GM23248 (cell line): ENCODE measurements around the gene ZNF646. TPM values are rescaled to one million over a fixed set of nuclear protein-coding genes. Genes with fewer than 3 reads are reported as not detected.

Source experiments
- DNase-seq: peaks from one replicate; pipeline ENCODE4 v3.0.0-alpha.2; 2015
- H2AFZ ChIP-seq: fragments of 200-600 bp; sonication (generic); 2 replicates; pipeline ENCODE4 v1.6.1; 2016; ENCODE audit warnings: antibody characterized with exemption
- H3F3A ChIP-seq: fragments of 200-600 bp; sonication (generic); 2 replicates; pipeline ENCODE4 v1.6.1; 2016; ENCODE audit warnings: mild to moderate bottlenecking, antibody characterized with exemption, mixed run types; ENCODE audit not compliant: insufficient read depth
- H3K27ac ChIP-seq: fragments of 200-600 bp; sonication (generic); 2 replicates; pipeline ENCODE4 v1.5.1; 2016; ENCODE audit warnings: mild to moderate bottlenecking
- H3K27me3 ChIP-seq: fragments of 200-600 bp; sonication (generic); replicated peaks from 2 replicates; pipeline ENCODE4 v1.6.1; 2016; ENCODE audit warnings: mild to moderate bottlenecking; ENCODE audit not compliant: insufficient read depth
- H3K36me3 ChIP-seq: fragments of 200-600 bp; sonication (generic); 2 replicates; pipeline ENCODE4 v1.6.1; 2016; ENCODE audit warnings: low read depth, mild to moderate bottlenecking
- H3K4me1 ChIP-seq: fragments of 200-600 bp; sonication (generic); 2 replicates; pipeline ENCODE4 v1.6.1; 2016; ENCODE audit warnings: mild to moderate bottlenecking; ENCODE audit not compliant: insufficient read depth
- H3K4me2 ChIP-seq: fragments of 200-600 bp; sonication (generic); one replicate; pipeline ENCODE4 v1.6.1; 2016; ENCODE audit warnings: mild to moderate bottlenecking; ENCODE audit not compliant: unreplicated experiment
- H3K4me3 ChIP-seq: fragments of 200-600 bp; sonication (generic); 2 replicates; pipeline ENCODE4 v1.5.1; 2016; ENCODE audit warnings: mild to moderate bottlenecking
- H3K79me2 ChIP-seq: fragments of 200-600 bp; sonication (generic); 2 replicates; pipeline ENCODE4 v1.6.1; 2016; ENCODE audit warnings: mild to moderate bottlenecking; ENCODE audit not compliant: insufficient read depth
- H3K9ac ChIP-seq: fragments of 200-600 bp; sonication (generic); 2 replicates; pipeline ENCODE4 v1.6.1; 2016; ENCODE audit warnings: mild to moderate bottlenecking
- H3K9me2 ChIP-seq: fragments of 200-600 bp; sonication (generic); 2 replicates; pipeline ENCODE4 v1.6.1; 2016; ENCODE audit warnings: mixed run types, mild to moderate bottlenecking, moderate library complexity; ENCODE audit not compliant: insufficient read depth
- H3K9me3 ChIP-seq: fragments of 200-600 bp; sonication (generic); one replicate; pipeline ENCODE4 v1.6.1; 2017; ENCODE audit warnings: low read depth
- H4K20me1 ChIP-seq: fragments of 200-600 bp; sonication (generic); 2 replicates; pipeline ENCODE4 v1.6.0; 2016; ENCODE audit not compliant: insufficient read depth
- EZH2 ChIP-seq: fragments of 200-600 bp; sonication (generic); IDR thresholded peaks from 2 replicates; pipeline ENCODE4 v1.6.1; 2018; ENCODE audit warnings: antibody characterized with exemption, mild to moderate bottlenecking; ENCODE audit not compliant: insufficient read depth, poor library complexity, severe bottlenecking
- EZH2phosphoT487 ChIP-seq: fragments of 200-600 bp; sonication (generic); IDR thresholded peaks from 2 replicates; pipeline ENCODE4 v1.6.1; 2018; ENCODE audit warnings: antibody characterized with exemption, moderate library complexity, mild to moderate bottlenecking, low read depth; ENCODE audit not compliant: insufficient read depth
- WGBS, 2 experiments: methylation state at CpG; one replicate each; pipeline ENCODE4 v1.1.6; 2015 to 2017; ENCODE audit warnings: low lambda C conversion rate in 2 of 2, low coverage in 1 of 2; ENCODE audit errors: missing lambda C conversion rate in 2 of 2; 5-methylcytosine and 5-hydroxymethylcytosine counted together
- in situ Hi-C: fragments of 300-500 bp; cut with MboI; formaldehyde crosslinking; loops from 2 replicates; pipeline ENCODE4 v1.15.0; 2020
- polyA plus RNA-seq: library from polyadenylated mRNA; unstranded; fragments of >200 nt; fragmentation: Nextera tagmentation; extraction: Ambion mirVana; gene quantifications from 2 replicates; pipeline ENCODE4 v1.2.1, GENCODE V29; 2016
- total RNA-seq: library from RNA; depleted of rRNA; stranded (reverse); fragments of >200 nt; shearing (Covaris generic); gene quantifications from 2 replicates; pipeline ENCODE4 v1.2.3, GENCODE V29; 2014

The ZNF646 gene
- total and polyA plus RNA-seq, 2 experiments from 2014 or later, result 3.5 to 10.6 TPM

GRCh38 chr16:31106509-31107464 is 32.6 kb downstream of the ZNF646 start:
- whole genome bisulfite sequencing, 2 experiments, result 91 to 92% methylated on average over 28 of the region's 28 CpGs
- H3K9me2 ChIP-seq, result no peaks in the 10 kb centered on the region
- H3K9me3 ChIP-seq, result no peaks in the 10 kb centered on the region

GRCh38 chr16:31107465-31107867 is 33.2 kb downstream of the ZNF646 start:
- Histone ChIP-seq H3K79me2 (peaks cover 24% of the 10 kb centered on the region), H3K4me2 (peak overlapping the region; percentile 51), H3K9ac (no peak overlapping the region), H2AFZ (peak overlapping the region; percentile 84), H3K27me3 (no peaks in the 10 kb centered on the region), H3K9me3 (no peaks in the 10 kb centered on the region), H3K9me2 (no peaks in the 10 kb centered on the region), H4K20me1 (no peaks in the 10 kb centered on the region), H3K27ac (no peak overlapping the region), H3K4me3 (no peak overlapping the region), H3F3A (0 out of 2 replicates have a peak, but pooled peaks cover under 1% of the 10 kb centered on the region), H3K4me1 (0 out of 2 replicates have a peak, but pooled peaks cover 6% of the 10 kb centered on the region), H3K36me3 (peaks cover 16% of the 10 kb centered on the region; the same call in 1 of the 2 replicates)
- DNase-seq, result no peak
- TF ChIP-seq EZH2, result no peak
- no peak for TF ChIP-seq EZH2phosphoT487
- in situ Hi-C loops, result no loop called here
- WGBS, 2 experiments, result 84 to 87% methylated on average over 6 of the region's 6 CpGs

More at GRCh38 chr16:31106509-31107464, 32.6 kb downstream of the ZNF646 start:
- H3K4me1 ChIP-seq, result 0 out of 2 replicates have a peak, but pooled peaks cover 6% of the 10 kb centered on the region
- H3F3A ChIP-seq, result no peaks in the 10 kb centered on the region
- no peak overlapping the region for H3K27ac ChIP-seq
- peaks cover 24% of the 10 kb centered on the region for H3K79me2 ChIP-seq
- no peak overlapping the region for H3K4me3 ChIP-seq
- no peak overlapping the region for H3K4me2 ChIP-seq
- H3K27me3 ChIP-seq, result no peaks in the 10 kb centered on the region
- H3K36me3 ChIP-seq, result peaks cover 13% of the 10 kb centered on the region; the same call in 1 of the 2 replicates
- H2AFZ ChIP-seq, result no peak overlapping the region
- in situ Hi-C loops, result no loop called here
- DNase-seq, result no peak
- no peak overlapping the region for H3K9ac ChIP-seq
- no peaks in the 10 kb centered on the region for H4K20me1 ChIP-seq
- TF ChIP-seq EZH2phosphoT487, result no peak
- TF ChIP-seq EZH2, result no peak

GRCh38 chr16:31108035-31108793 is 34.0 kb downstream of the ZNF646 start, which contains the start of gene BCKDK:
Gene BCKDK (plus strand): TSS chr16:31108386. CDS start chr16:31109224, 838 bp downstream.
- 0 out of 2 replicates have a peak, but pooled peaks cover 6% of the 10 kb centered on the region for H3K4me1 ChIP-seq
- H3K27me3 ChIP-seq, result no peaks in the 10 kb centered on the region
- in situ Hi-C loops, result no loop called here
- peaks cover 7% of the 10 kb centered on the region; the same call in 1 of the 2 replicates for H3F3A ChIP-seq
- H3K4me2 ChIP-seq, result peak within 1 kb of the TSS; percentile 51
- no peak for TF ChIP-seq EZH2phosphoT487
- peaks cover 24% of the 10 kb centered on the region for H3K79me2 ChIP-seq
- H4K20me1 ChIP-seq, result no peaks in the 10 kb centered on the region
- peak within 1 kb of the TSS; percentile 90 for H3K9ac ChIP-seq
- H3K9me3 ChIP-seq, result no peaks in the 10 kb centered on the region
- 4 to 6% methylated on average over 25 to 39 of the region's 68 CpGs for WGBS, 2 experiments
- 0 out of 2 replicates have a peak within 1 kb of the TSS, but pooled peaks have one; percentile 15 for H3K27ac ChIP-seq
- no peaks in the 10 kb centered on the region for H3K9me2 ChIP-seq
- H3K4me3 ChIP-seq, result peak within 1 kb of the TSS; percentile 81
- peak within 1 kb of the TSS; percentile 84 for H2AFZ ChIP-seq
- peaks cover 16% of the 10 kb centered on the region; the same call in 1 of the 2 replicates for H3K36me3 ChIP-seq
- peak; percentile 90 for DNase-seq
